IMR-90 (cell line): ENCODE data around the gene RNGTT. TPM values are rescaled to one million over a fixed set of nuclear protein-coding genes. Genes with fewer than 3 reads are reported as not detected.

ENCODE experiments used
- ATAC-seq: fragments of 200-7000 bp; cut with Tn5 transposase; 2 replicates; pipeline ENCODE4 v1.9.1; 2020; ENCODE audit warnings: low read depth, mild to moderate bottlenecking, moderate library complexity
- BruUV-seq: library from RNA; stranded (reverse); fragments of 400-500 nt; replicated peaks from 2 replicates; lab custom pipeline; 2021; lab: Mats Ljungman, UMichigan
- CTCF ChIA-PET: fragments of 300-600 bp; formaldehyde crosslinking; extraction: SDS; loops from one replicate; lab custom pipeline; 2021; ENCODE audit warnings: antibody characterized with exemption; lab: Yijun Ruan, JAX
- POLR2A ChIA-PET: fragments of 300-600 bp; sonication (Branson Sonifier 250); formaldehyde crosslinking; loops from one replicate; lab custom pipeline; 2022; ENCODE audit warnings: antibody characterized with exemption; ENCODE audit not compliant: unreplicated experiment; lab: Charles Lee
- DNase-seq: peaks from one replicate; pipeline ENCODE4 v3.0.0; 2013
- H2AFZ ChIP-seq: replicated peaks from 2 replicates; pipeline ENCODE3; 2013; ENCODE audit warnings: low read length, mild to moderate bottlenecking; ENCODE audit not compliant: poor library complexity
- H2AK5ac ChIP-seq: 2 replicates; pipeline ENCODE4 v1.6.1; 2013; ENCODE audit warnings: low read depth, low read length, inconsistent platforms
- H2AK9ac ChIP-seq: replicated peaks from 2 replicates; pipeline ENCODE3; 2013; ENCODE audit warnings: mild to moderate bottlenecking, low read depth, low read length, moderate library complexity; ENCODE audit not compliant: poor library complexity
- H2BK120ac ChIP-seq: 2 replicates; pipeline ENCODE4 v1.6.1; 2013; ENCODE audit warnings: low read depth, low read length, inconsistent platforms
- H2BK15ac ChIP-seq: 3 replicates; pipeline ENCODE4 v1.6.1; 2013; ENCODE audit warnings: low read depth, low read length, inconsistent platforms
- H2BK20ac ChIP-seq: 2 replicates; pipeline ENCODE4 v1.6.1; 2013; ENCODE audit warnings: low read depth, mild to moderate bottlenecking, inconsistent platforms, low read length, moderate library complexity
- H2BK5ac ChIP-seq: 2 replicates; pipeline ENCODE4 v1.6.1; 2013; ENCODE audit warnings: mild to moderate bottlenecking, low read depth, low read length, inconsistent platforms; ENCODE audit not compliant: poor library complexity, severe bottlenecking
- H3K14ac ChIP-seq: replicated peaks from 2 replicates; pipeline ENCODE4 v1.6.1; 2013; ENCODE audit warnings: low read depth, low read length, inconsistent platforms
- H3K18ac ChIP-seq: 2 replicates; pipeline ENCODE4 v1.6.1; 2013; ENCODE audit warnings: low read depth, low read length, control low read depth
- H3K23ac ChIP-seq: 2 replicates; pipeline ENCODE4 v1.6.1; 2013; ENCODE audit warnings: low read depth, low read length, inconsistent platforms
- H3K27ac ChIP-seq: 2 replicates; pipeline ENCODE4 v1.5.1; 2013; ENCODE audit warnings: mild to moderate bottlenecking, control low read depth, low read length; ENCODE audit not compliant: insufficient read depth
- H3K27me3 ChIP-seq: 2 replicates; pipeline ENCODE4 v1.6.1; 2013; ENCODE audit warnings: low read length; ENCODE audit not compliant: control insufficient read depth, insufficient read depth
- H3K36me3 ChIP-seq: 2 replicates; pipeline ENCODE4 v1.6.1; 2013; ENCODE audit warnings: low read length, mixed read lengths; ENCODE audit not compliant: control insufficient read depth, insufficient read depth
- H3K4ac ChIP-seq: 2 replicates; pipeline ENCODE4 v1.6.1; 2013; ENCODE audit warnings: low read depth, low read length, inconsistent platforms
- H3K4me1 ChIP-seq: 2 replicates; pipeline ENCODE4 v1.6.1; 2013; ENCODE audit warnings: low read length, mixed read lengths; ENCODE audit not compliant: control insufficient read depth, insufficient read depth
- H3K4me2 ChIP-seq: 2 replicates; pipeline ENCODE4 v1.6.1; 2013; ENCODE audit warnings: low read depth, mild to moderate bottlenecking, control low read depth, low read length, moderate library complexity
- H3K4me3 ChIP-seq: 2 replicates; pipeline ENCODE4 v1.5.1; 2013; ENCODE audit warnings: low read depth, mild to moderate bottlenecking, control low read depth, low read length, moderate library complexity; ENCODE audit not compliant: insufficient read depth
- H3K56ac ChIP-seq: 2 replicates; pipeline ENCODE4 v1.6.1; 2013; ENCODE audit warnings: low read length, inconsistent platforms; ENCODE audit not compliant: insufficient read depth; ENCODE audit errors: extremely low read depth
- H3K79me1 ChIP-seq, 2 experiments: 2 replicates each; pipeline ENCODE4 v1.6.1; 2013; ENCODE audit warnings: low read length in 2 of 2, inconsistent platforms in 1 of 2, low read depth in 1 of 2
- H3K9ac ChIP-seq: 2 replicates; pipeline ENCODE4 v1.6.1; 2013; ENCODE audit warnings: low read depth, low read length, control low read depth
- H3K9me1 ChIP-seq: 2 replicates; pipeline ENCODE4 v1.6.1; 2013; ENCODE audit warnings: low read length, inconsistent platforms; ENCODE audit not compliant: insufficient read depth
- H3K9me3 ChIP-seq: 2 replicates; pipeline ENCODE4 v1.6.1; 2013; ENCODE audit warnings: low read length; ENCODE audit not compliant: control insufficient read depth, insufficient read depth
- H4K20me1 ChIP-seq: 2 replicates; pipeline ENCODE4 v1.6.1; 2013; ENCODE audit warnings: low read length, inconsistent platforms; ENCODE audit not compliant: insufficient read depth
- H4K5ac ChIP-seq: 2 replicates; pipeline ENCODE4 v1.6.1; 2013; ENCODE audit warnings: mild to moderate bottlenecking, low read depth, low read length, control low read depth
- H4K8ac ChIP-seq, 2 experiments: 2 replicates each; pipeline ENCODE4 v1.6.1; 2013; ENCODE audit warnings: low read depth in 2 of 2, low read length in 2 of 2, control low read depth in 1 of 2, inconsistent platforms in 1 of 2
- H4K91ac ChIP-seq: 2 replicates; pipeline ENCODE4 v1.6.1; 2013; ENCODE audit warnings: low read depth, low read length, inconsistent platforms; ENCODE audit not compliant: insufficient read depth
- BHLHE40 ChIP-seq: fragments of 150-350 bp; IDR thresholded peaks from 2 replicates; pipeline ENCODE4 v1.6.1; 2016; ENCODE audit warnings: mild to moderate bottlenecking, low read depth, low read length
- CEBPB ChIP-seq: IDR thresholded peaks from 2 replicates; pipeline ENCODE4 v1.6.1; 2012; ENCODE audit warnings: low read depth, low read length, improper control_type of control experiment
- CTCF ChIP-seq: conservative IDR thresholded peaks from 2 replicates; pipeline ENCODE4 v1.5.1; 2012; ENCODE audit warnings: mild to moderate bottlenecking, low read depth, low read length, improper control_type of control experiment
- MAZ ChIP-seq: IDR thresholded peaks from 2 replicates; pipeline ENCODE4 v1.6.1; 2012; ENCODE audit warnings: low read depth, mild to moderate bottlenecking, low read length, improper control_type of control experiment, moderate library complexity, borderline replicate concordance
- MXI1 ChIP-seq: IDR thresholded peaks from 2 replicates; pipeline ENCODE4 v1.6.1; 2012; ENCODE audit warnings: low read depth, mild to moderate bottlenecking, low read length, moderate library complexity, borderline replicate concordance
- WGBS, 2 experiments: methylation state at CpG; one replicate each; pipeline versions ENCODE4 v1.1.5 to v1.1.7; 2013; ENCODE audit warnings: missing lambda C conversion rate in 2 of 2; ENCODE audit not compliant: insufficient read length in 1 of 2; ENCODE audit errors: extremely low coverage in 2 of 2; 5-methylcytosine and 5-hydroxymethylcytosine counted together
- dilution Hi-C: fragments of 300-500 bp; cut with HindIII; formaldehyde crosslinking; loops from one replicate; pipeline ENCODE4 v1.14.3; 2018; ENCODE audit warnings: low sequenced_read_pairs; ENCODE audit not compliant: unreplicated experiment
- in situ Hi-C: fragments of 300-500 bp; cut with MboI; formaldehyde crosslinking; loops from 3 replicates; pipeline ENCODE4 v1.14.3; 2019; ENCODE audit warnings: low sequenced_read_pairs, inconsistent platforms, mixed read lengths
- intact Hi-C: fragments of 100-400 bp; cut with micrococcal nuclease; formaldehyde crosslinking; loops from 2 replicates; pipeline ENCODE4 v1.10.0; 2022
- polyA plus RNA-seq, 3 experiments: library from polyadenylated mRNA; depleted of rRNA; stranded (reverse); fragments of >200 nt; gene quantifications; 2 replicates each; pipeline ENCODE4 v1.2.3, GENCODE V29; 2012; ENCODE audit warnings: low replicate concordance in 1 of 3
- total RNA-seq: library from RNA; depleted of rRNA; stranded (reverse); fragments of >200 nt; gene quantifications from 2 replicates; pipeline ENCODE4 v1.2.3, GENCODE V29; 2012

RNGTT gene
- total and polyA plus RNA-seq, 2 of the 4 experiments (the other 2 are of a cell fraction), result 5.4 to 21.7 TPM

- DNase-seq, result peak; percentile 23
- intact Hi-C loops, result no loop called here
Observed at GRCh38 chr6:88856566-88856965, 106.9 kb downstream of the RNGTT start.

More at GRCh38 chr6:88856566-88856965, 106.9 kb downstream of the RNGTT start:
- no peak overlapping the region for H3K14ac ChIP-seq
- no peak overlapping the region for H3K4ac ChIP-seq
- peaks cover 2% of the 10 kb centered on the region; the same call in 1 of the 2 replicates for H3K4me1 ChIP-seq
- no peak overlapping the region for H2AFZ ChIP-seq
- H2BK5ac ChIP-seq, result no peak overlapping the region
- H3K23ac ChIP-seq, result no peak overlapping the region
- in situ Hi-C loops, result loop anchor here (25.0 kb wide), 1 partner anchor 1294 kb away; no protein-coding TSS in a partner anchor
- H3K4me3 ChIP-seq, result no peak overlapping the region
- no peaks in the 10 kb centered on the region; the same call in 1 of the 2 replicates for H3K9me1 ChIP-seq
- no peak overlapping the region for H3K27ac ChIP-seq
- H3K79me1 ChIP-seq, result peaks cover 0 to 2% of the 10 kb centered on the region in 2 experiments; a peak in 1 of 4 replicates
- no peak overlapping the region for H3K9ac ChIP-seq
- H2BK15ac ChIP-seq, result no peak overlapping the region
- peak; percentile 24 for ATAC-seq
- no peak overlapping the region for H3K4me2 ChIP-seq
- H4K5ac ChIP-seq, result no peak overlapping the region
- dilution Hi-C loops, result no loop called here
- no peak overlapping the region for H2BK120ac ChIP-seq
- no CpG with 5 or more reads among the region's 1 CpG for WGBS, 2 experiments
- no peak overlapping the region for H3K56ac ChIP-seq
- no peak overlapping the region for H2AK9ac ChIP-seq
- ChIA-PET CTCF (no interaction called here), POLR2A (no interaction called here)
- no peaks in the 10 kb centered on the region for H3K9me3 ChIP-seq
- no peak overlapping the region for H4K91ac ChIP-seq
- H4K20me1 ChIP-seq, result no peaks in the 10 kb centered on the region
- H3K18ac ChIP-seq, result no peak overlapping the region
- no peaks in the 10 kb centered on the region for H3K27me3 ChIP-seq
- no TSS peak for BruUV-seq
- H4K8ac ChIP-seq, result no peak overlapping the region
- 0 out of 2 replicates have a peak, but pooled peaks cover 1% of the 10 kb centered on the region for H3K36me3 ChIP-seq
- H2AK5ac ChIP-seq, result no peak overlapping the region
- peak; percentile 50; the same call in 1 of the 2 replicates for TF ChIP-seq CEBPB
- no peak for TF ChIP-seq CTCF
- TF ChIP-seq MAZ, result no peak
- TF ChIP-seq MXI1, result no peak
- no peak for TF ChIP-seq BHLHE40
- H2BK20ac ChIP-seq, result no peak overlapping the region
